Sigmoid colon (tissue), 4 donors: ENCODE measurements around the gene GOT1.

Experiments used
- EP300 ChIP-seq, 4 donors: sonication (generic); formaldehyde crosslinking; IDR thresholded peaks; one replicate each; pipeline ENCODE4 v1.6.1; 2017; ENCODE audit warnings: antibody characterized with exemption in 4 of 4
- POLR2A ChIP-seq, 2 donors: fragments of 450-650 bp; IDR thresholded peaks; one replicate each; pipeline ENCODE4 v1.6.1; 2016; ENCODE audit warnings: antibody characterized with exemption in 2 of 2, mild to moderate bottlenecking in 2 of 2, moderate library complexity in 2 of 2
- POLR2AphosphoS5 ChIP-seq, 4 donors: sonication (generic); formaldehyde crosslinking; IDR thresholded peaks; one replicate each; pipeline ENCODE4 v1.6.1; 2017; ENCODE audit warnings: antibody characterized with exemption in 4 of 4
- TF ChIP-seq, protein P1 (sequence below), 4 experiments: fragments of 450-650 bp in 3 of 4; fragments of 200-600 bp in 1 of 4; IDR thresholded peaks; one replicate each; pipeline ENCODE4 v1.5.1; 2016 to 2019; ENCODE audit warnings: antibody characterized with exemption in 4 of 4, mild to moderate bottlenecking in 3 of 4, moderate library complexity in 2 of 4

DNA sequence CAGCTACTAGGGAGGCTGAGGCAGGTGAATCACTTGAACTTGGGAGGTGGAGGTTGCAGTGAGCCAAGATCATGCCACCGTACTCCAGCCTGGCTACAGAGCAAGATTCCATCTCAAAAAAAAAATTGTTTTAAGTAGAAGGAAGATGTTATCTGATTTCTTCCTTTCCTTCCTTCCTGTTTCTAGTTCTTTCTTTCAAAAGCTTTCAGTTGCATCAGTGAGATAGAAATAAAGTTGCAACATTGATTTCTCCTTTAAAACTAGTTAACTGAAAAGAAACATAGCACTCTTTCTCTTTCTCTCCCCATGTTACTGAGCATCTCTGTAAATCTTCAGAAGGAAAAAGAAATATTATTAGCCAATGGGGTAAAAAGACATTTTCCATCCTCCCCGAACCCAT, 63.8 kb downstream of the GOT1 start:
- TF ChIP-seq POLR2AphosphoS5 (IDR thresholded peaks at IDR 0.05) (no peak), POLR2A (IDR thresholded peaks at IDR 0.05) (no peak), EP300 (IDR thresholded peaks at IDR 0.05) (no peak)
- TF ChIP-seq, protein P1, sequence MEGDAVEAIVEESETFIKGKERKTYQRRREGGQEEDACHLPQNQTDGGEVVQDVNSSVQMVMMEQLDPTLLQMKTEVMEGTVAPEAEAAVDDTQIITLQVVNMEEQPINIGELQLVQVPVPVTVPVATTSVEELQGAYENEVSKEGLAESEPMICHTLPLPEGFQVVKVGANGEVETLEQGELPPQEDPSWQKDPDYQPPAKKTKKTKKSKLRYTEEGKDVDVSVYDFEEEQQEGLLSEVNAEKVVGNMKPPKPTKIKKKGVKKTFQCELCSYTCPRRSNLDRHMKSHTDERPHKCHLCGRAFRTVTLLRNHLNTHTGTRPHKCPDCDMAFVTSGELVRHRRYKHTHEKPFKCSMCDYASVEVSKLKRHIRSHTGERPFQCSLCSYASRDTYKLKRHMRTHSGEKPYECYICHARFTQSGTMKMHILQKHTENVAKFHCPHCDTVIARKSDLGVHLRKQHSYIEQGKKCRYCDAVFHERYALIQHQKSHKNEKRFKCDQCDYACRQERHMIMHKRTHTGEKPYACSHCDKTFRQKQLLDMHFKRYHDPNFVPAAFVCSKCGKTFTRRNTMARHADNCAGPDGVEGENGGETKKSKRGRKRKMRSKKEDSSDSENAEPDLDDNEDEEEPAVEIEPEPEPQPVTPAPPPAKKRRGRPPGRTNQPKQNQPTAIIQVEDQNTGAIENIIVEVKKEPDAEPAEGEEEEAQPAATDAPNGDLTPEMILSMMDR (IDR thresholded peaks at IDR 0.05), result no peak
